Thymus (tissue), 11 donors: ENCODE results near the gene MORN5. TPM values are rescaled to one million over a fixed set of nuclear protein-coding genes. Genes with fewer than 3 reads are reported as not detected.

ENCODE experiments used
- DNase-seq, 9 donors: peaks; one replicate each; pipeline ENCODE4 v3.0.0-alpha.2; 2013; ENCODE audit warnings: low spot score in 9 of 9, low read depth in 6 of 9, missing footprints in 1 of 9
- H3K27ac ChIP-seq, 2 donors: one replicate each; pipeline ENCODE4 v1.5.1; 2013; ENCODE audit warnings: control low read depth in 1 of 2, low read depth in 1 of 2, low read length in 1 of 2, mild to moderate bottlenecking in 1 of 2, moderate library complexity in 1 of 2
- H3K27me3 ChIP-seq, 2 donors: one replicate each; pipeline ENCODE4 v1.5.1; 2013; ENCODE audit warnings: low read length in 1 of 2; ENCODE audit not compliant: control insufficient read depth in 2 of 2, insufficient read depth in 1 of 2
- H3K36me3 ChIP-seq, 2 donors: one replicate each; pipeline ENCODE4 v1.5.1; 2013; ENCODE audit warnings: low read length in 1 of 2, mild to moderate bottlenecking in 1 of 2, moderate library complexity in 1 of 2; ENCODE audit not compliant: control insufficient read depth in 2 of 2, insufficient read depth in 2 of 2
- H3K4me1 ChIP-seq, 2 donors: one replicate each; pipeline ENCODE4 v1.5.1; 2013; ENCODE audit warnings: low read length in 2 of 2; ENCODE audit not compliant: control insufficient read depth in 2 of 2, insufficient read depth in 2 of 2
- H3K4me3 ChIP-seq, 2 donors: one replicate each; pipeline ENCODE4 v1.5.1; 2013; ENCODE audit warnings: low read length in 2 of 2, control low read depth in 1 of 2, mild to moderate bottlenecking in 1 of 2
- H3K9me3 ChIP-seq, 2 donors: one replicate each; pipeline ENCODE4 v1.5.1; 2013; ENCODE audit warnings: low read length in 1 of 2, mild to moderate bottlenecking in 1 of 2; ENCODE audit not compliant: control insufficient read depth in 2 of 2, insufficient read depth in 1 of 2
- WGBS: extraction: QIAGEN DNeasy Blood & Tissue Kit; methylation state at CpG from one replicate; pipeline ENCODE4 v1.1.7; 2013; 5-methylcytosine and 5-hydroxymethylcytosine counted together
- polyA plus RNA-seq: library from polyadenylated mRNA; stranded (reverse); fragments of 200-250 nt; gene quantifications from one replicate; pipeline ENCODE4 v1.2.3, GENCODE V29; 2013
- total RNA-seq: library from RNA; stranded (reverse); fragments of 120-200 nt; gene quantifications from one replicate; pipeline ENCODE4 v1.2.4, GENCODE V29; 2013
- donor health status: healthy.

The MORN5 gene
- total and polyA plus RNA-seq, 2 donors, result 0.21 TPM; not detected in 1

- no peak for DNase-seq
- 95% methylated on average over 10 of the region's 10 CpGs for WGBS
- Histone ChIP-seq H3K27me3 (peaks cover 4 to 19% of the 10 kb centered on the region in 2 donors), H3K36me3 (peaks cover 5 to 20% of the 10 kb centered on the region in 2 donors), H3K9me3 (no peaks in the 10 kb centered on the region), H3K4me1 (no peaks in the 10 kb centered on the region), H3K27ac (no peak overlapping the region), H3K4me3 (no peak overlapping the region)
Measured at GRCh38 chr9:122236681-122237080, 77.0 kb downstream of the MORN5 start.

GRCh38 chr9:122239722-122240121 lies 80.0 kb downstream of the MORN5 start:
- Histone ChIP-seq H3K27me3 (no peaks in the 10 kb centered on the region), H3K4me1 (no peaks in the 10 kb centered on the region), H3K27ac (no peak overlapping the region), H3K36me3 (peaks cover 20 to 46% of the 10 kb centered on the region in 2 donors), H3K9me3 (no peaks in the 10 kb centered on the region), H3K4me3 (no peak overlapping the region)
- 96% methylated on average over 5 of the region's 5 CpGs for WGBS
- DNase-seq, result no peak

GRCh38 chr9:122244349-122244748 lies 84.6 kb downstream of the MORN5 start:
- H3K36me3 ChIP-seq, result peaks cover 39 to 79% of the 10 kb centered on the region in 2 donors
- no peaks in the 10 kb centered on the region for H3K4me1 ChIP-seq
- 98% methylated on average over 3 of the region's 3 CpGs for WGBS

GRCh38 chr9:122246666-122247065 lies 87.0 kb downstream of the MORN5 start:
- H3K27me3 ChIP-seq, result no peaks in the 10 kb centered on the region
- H3K4me1 ChIP-seq, result no peaks in the 10 kb centered on the region
- peaks cover 44 to 73% of the 10 kb centered on the region in 2 donors for H3K36me3 ChIP-seq
- H3K9me3 ChIP-seq, result no peaks in the 10 kb centered on the region
- DNase-seq, result no peak
- WGBS, result 97% methylated on average over 3 of the region's 3 CpGs
- no peak overlapping the region for H3K4me3 ChIP-seq
- H3K27ac ChIP-seq, result no peak overlapping the region

More at GRCh38 chr9:122244349-122244748, 84.6 kb downstream of the MORN5 start:
- no peak overlapping the region for H3K27ac ChIP-seq
- DNase-seq, result no peak
- H3K9me3 ChIP-seq, result no peaks in the 10 kb centered on the region
- H3K27me3 ChIP-seq, result no peaks in the 10 kb centered on the region
- H3K4me3 ChIP-seq, result no peak overlapping the region

- Histone ChIP-seq H3K27ac (no peak overlapping the region), H3K4me3 (no peak overlapping the region), H3K9me3 (no peaks in the 10 kb centered on the region), H3K27me3 (no peaks in the 10 kb centered on the region), H3K4me1 (no peaks in the 10 kb centered on the region), H3K36me3 (peaks cover 39 to 71% of the 10 kb centered on the region in 2 donors)
- DNase-seq, result no peak
- 99% methylated on average over 5 of the region's 5 CpGs for WGBS
Measured at GRCh38 chr9:122248448-122248865, 88.7 kb downstream of the MORN5 start.

Other genes starting within 250 kb of the MORN5 start
- 2.1 TPM for gene TTLL11, start 66.6 kb upstream of the MORN5 start, total RNA-seq
- 4.0 TPM for gene TTLL11, start 66.6 kb upstream of the MORN5 start, polyA plus RNA-seq
- gene NDUFA8, start 129 bp upstream of the MORN5 start, total RNA-seq, result 42.8 TPM
- 55.9 TPM for gene NDUFA8, start 129 bp upstream of the MORN5 start, polyA plus RNA-seq
- 0.47 TPM for gene LHX6, start 69.0 kb downstream of the MORN5 start, total RNA-seq
- 1.1 TPM for gene LHX6, start 69.0 kb downstream of the MORN5 start, polyA plus RNA-seq
- gene RBM18, start 104.9 kb downstream of the MORN5 start, total RNA-seq, result 11.6 TPM
- gene RBM18, start 104.9 kb downstream of the MORN5 start, polyA plus RNA-seq, result 10.6 TPM
- 34.7 TPM for gene MRRF, start 105.0 kb downstream of the MORN5 start, total RNA-seq
- 27.0 TPM for gene MRRF, start 105.0 kb downstream of the MORN5 start, polyA plus RNA-seq
- gene PTGS1, start 211.1 kb downstream of the MORN5 start, total RNA-seq, result 1.9 TPM
- 1.6 TPM for gene PTGS1, start 211.1 kb downstream of the MORN5 start, polyA plus RNA-seq